ENCODE measurements around the gene VAC14. TPM values are rescaled to one million over a fixed set of nuclear protein-coding genes. Genes with fewer than 3 reads are reported as not detected.

VAC14 gene
- total and polyA plus RNA-seq, 8 donors = 14.9 to 90.6 (median 39.3) TPM

DNA sequence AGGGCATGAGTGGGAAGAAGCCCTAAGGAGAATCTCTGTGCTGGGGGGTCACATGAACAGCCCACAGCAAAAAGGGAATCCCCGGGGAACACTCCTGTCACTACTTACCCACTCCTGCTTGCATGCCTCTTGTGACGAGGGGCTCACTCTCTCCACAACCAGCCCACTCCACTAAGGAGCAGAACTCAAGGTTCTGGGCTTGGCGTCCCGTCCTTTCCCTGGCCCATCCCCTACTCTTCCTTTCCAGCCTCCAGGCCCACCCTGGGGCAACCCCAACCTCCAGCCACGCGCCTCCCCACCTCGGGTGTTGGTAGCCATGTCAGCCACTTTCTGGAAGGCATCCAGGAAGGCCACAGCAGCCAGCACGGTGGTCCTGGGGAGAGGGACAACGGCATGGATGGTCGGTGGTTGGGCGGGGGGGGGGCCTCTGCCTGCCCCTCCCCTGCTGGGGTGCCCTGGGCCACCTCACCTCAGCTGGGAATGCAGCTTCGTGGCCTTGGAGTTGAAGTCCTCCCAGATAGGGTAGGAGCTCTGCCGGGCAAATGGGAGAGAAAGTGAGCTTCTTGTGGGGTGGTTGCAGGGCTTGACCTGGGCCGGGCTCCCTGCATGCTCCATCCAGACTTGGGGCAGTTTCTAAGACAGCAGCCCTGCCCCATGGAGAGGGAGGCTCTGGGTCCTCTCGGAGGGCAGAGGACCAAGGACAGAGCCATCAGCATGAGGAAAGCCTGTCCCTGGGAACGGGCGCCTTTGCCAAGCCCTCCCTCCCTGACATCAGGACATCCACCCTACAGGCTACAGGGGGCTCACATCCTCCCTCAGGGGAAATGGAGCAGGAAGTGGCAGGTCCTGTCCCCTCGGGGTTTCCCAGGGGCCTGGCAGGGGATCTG lies 120.2 kb downstream of the VAC14 start:
- intact Hi-C loops (cut with DNase I; ENCODE audit: low total_unique reads) = no loop called here
- H3K4me3 ChIP-seq = peak overlapping the region in 1 of 4 donors; percentile 0

DNA sequence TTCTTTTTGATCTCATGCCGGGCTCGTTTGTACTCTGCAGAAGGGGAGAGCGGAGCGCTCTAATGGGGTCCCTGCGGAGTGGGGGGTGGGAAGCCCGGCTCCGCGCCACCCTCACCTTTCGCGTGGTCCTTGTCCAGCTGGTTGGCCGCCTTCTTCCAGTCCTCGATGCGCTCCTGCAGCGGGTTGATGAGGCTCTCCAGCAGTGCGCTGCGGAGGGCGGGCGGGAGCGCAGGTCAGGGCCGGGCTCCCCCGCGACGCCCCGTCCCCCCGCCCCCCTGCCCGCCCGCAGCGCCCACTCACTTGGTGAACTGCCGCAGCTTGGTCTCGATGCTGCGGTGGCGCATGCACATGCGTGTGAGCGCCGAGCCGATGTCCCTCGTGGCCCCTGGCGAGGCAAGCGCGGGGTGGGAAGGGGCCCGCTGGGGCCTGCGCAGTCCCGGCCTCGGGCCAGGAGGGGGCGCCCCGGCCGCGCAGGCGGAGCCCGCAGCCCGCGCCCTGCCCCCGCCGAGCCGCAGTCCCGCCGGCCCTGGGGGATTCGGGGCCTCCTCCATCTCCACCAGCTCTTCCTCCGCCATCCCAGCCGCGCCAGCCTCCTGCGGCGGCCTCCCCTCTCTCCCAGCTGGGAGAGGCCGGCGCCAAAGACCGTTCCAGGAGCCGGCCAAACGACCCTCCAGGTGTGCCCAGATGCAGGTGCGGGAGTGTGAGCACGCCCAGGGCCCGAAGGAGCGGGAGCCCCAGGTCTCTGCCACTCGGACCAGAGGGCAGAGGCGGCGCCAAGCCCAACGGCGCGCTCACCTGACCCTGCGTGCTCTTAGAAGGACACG lies 121.1 kb downstream of the VAC14 start:
- 61 to 84% (median 79%) methylated on average over 40 to 80 of the region's 80 CpGs for WGBS, 5 donors
- Histone ChIP-seq H3K36me3 (peaks cover 26 to 50% (median 49%) of the 10 kb centered on the region in 4 donors), H3K4me3 (no peak overlapping the region), H3K27me3 (peaks cover 0 to 5% (median 0%) of the 10 kb centered on the region in 3 donors), H3K4me1 (peaks cover 46 to 54% (median 50%) of the 10 kb centered on the region in 4 donors), H3K27ac (peak overlapping the region in 4 of 5 donors; percentile 64 to 95 (median 84)), H3K9me3 (no peaks in the 10 kb centered on the region)
- intact Hi-C loops (cut with DNase I; ENCODE audit: low total_unique reads) = no loop called here
- TF ChIP-seq EP300 (IDR thresholded peaks at IDR 0.05) (no peak), POLR2AphosphoS5 (IDR thresholded peaks at IDR 0.05) (no peak), POLR2A (IDR thresholded peaks at IDR 0.05) (no peak)
- TF ChIP-seq, protein P1, sequence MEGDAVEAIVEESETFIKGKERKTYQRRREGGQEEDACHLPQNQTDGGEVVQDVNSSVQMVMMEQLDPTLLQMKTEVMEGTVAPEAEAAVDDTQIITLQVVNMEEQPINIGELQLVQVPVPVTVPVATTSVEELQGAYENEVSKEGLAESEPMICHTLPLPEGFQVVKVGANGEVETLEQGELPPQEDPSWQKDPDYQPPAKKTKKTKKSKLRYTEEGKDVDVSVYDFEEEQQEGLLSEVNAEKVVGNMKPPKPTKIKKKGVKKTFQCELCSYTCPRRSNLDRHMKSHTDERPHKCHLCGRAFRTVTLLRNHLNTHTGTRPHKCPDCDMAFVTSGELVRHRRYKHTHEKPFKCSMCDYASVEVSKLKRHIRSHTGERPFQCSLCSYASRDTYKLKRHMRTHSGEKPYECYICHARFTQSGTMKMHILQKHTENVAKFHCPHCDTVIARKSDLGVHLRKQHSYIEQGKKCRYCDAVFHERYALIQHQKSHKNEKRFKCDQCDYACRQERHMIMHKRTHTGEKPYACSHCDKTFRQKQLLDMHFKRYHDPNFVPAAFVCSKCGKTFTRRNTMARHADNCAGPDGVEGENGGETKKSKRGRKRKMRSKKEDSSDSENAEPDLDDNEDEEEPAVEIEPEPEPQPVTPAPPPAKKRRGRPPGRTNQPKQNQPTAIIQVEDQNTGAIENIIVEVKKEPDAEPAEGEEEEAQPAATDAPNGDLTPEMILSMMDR (IDR thresholded peaks at IDR 0.05) = peak in 3 of 7 experiments; percentile 38 to 69 (median 62)
- peak in 1 of 2 donors; percentile 72 for DNase-seq

More for the DNA sequence above, 120.2 kb downstream of the VAC14 start:
- H3K9me3 ChIP-seq = no peaks in the 10 kb centered on the region
- peaks cover 50 to 60% (median 55%) of the 10 kb centered on the region in 4 donors for H3K4me1 ChIP-seq
- H3K27me3 ChIP-seq = peaks cover 0 to 11% (median 0%) of the 10 kb centered on the region in 3 donors
- peaks cover 26 to 42% (median 41%) of the 10 kb centered on the region in 4 donors for H3K36me3 ChIP-seq
- DNase-seq = no peak
- H3K27ac ChIP-seq = peak overlapping the region in 4 of 5 donors; percentile 64 to 95 (median 84)
- 60 to 74% (median 73%) methylated on average over 9 to 18 of the region's 18 CpGs for WGBS, 5 donors
- TF ChIP-seq, protein P1 (IDR thresholded peaks at IDR 0.05) = no peak
- TF ChIP-seq POLR2AphosphoS5 (IDR thresholded peaks at IDR 0.05) = no peak
- no peak for TF ChIP-seq POLR2A (IDR thresholded peaks at IDR 0.05)
- TF ChIP-seq EP300 (IDR thresholded peaks at IDR 0.05) = no peak

GRCh38 chr16:70678898-70679670 lies 121.9 kb downstream of the VAC14 start:
- Histone ChIP-seq H3K4me3 (no peak overlapping the region), H3K27ac (peak overlapping the region in 2 of 5 donors; percentile 24 to 95), H3K36me3 (peaks cover 26 to 58% (median 57%) of the 10 kb centered on the region in 4 donors), H3K27me3 (no peaks in the 10 kb centered on the region), H3K9me3 (no peaks in the 10 kb centered on the region), H3K4me1 (peaks cover 39 to 46% (median 42%) of the 10 kb centered on the region in 4 donors)
- intact Hi-C loops (cut with DNase I; ENCODE audit: low total_unique reads) = no loop called here
- DNase-seq = no peak
- 83 to 90% (median 83%) methylated on average over 27 to 31 of the region's 31 CpGs for WGBS, 5 donors
- TF ChIP-seq EP300 (IDR thresholded peaks at IDR 0.05) (no peak), POLR2A (IDR thresholded peaks at IDR 0.05) (no peak), POLR2AphosphoS5 (IDR thresholded peaks at IDR 0.05) (no peak)
- TF ChIP-seq, protein P1 (IDR thresholded peaks at IDR 0.05) = no peak

Measured in stomach (tissue), 9 donors.